ENCODE results near the gene LARP6.

LARP6 gene

GRCh38 chr15:70853973-70854665, at the start of gene LARP6:
Gene LARP6, minus strand, starts transcription at chr15:70854157. Its CDS starts 69 bp downstream, at chr15:70854088.
- Histone ChIP-seq H3K36me3 (ENCODE audit: insufficient read depth, low read length) (no peaks in the 10 kb centered on the region), H3F3A (ENCODE audit: low read depth) (no peaks in the 10 kb centered on the region), H3K9me3 (ENCODE audit: insufficient read depth, low read depth, low read length) (no peaks in the 10 kb centered on the region), H3K4me1 (ENCODE audit: insufficient read depth, low read length, poor library complexity, severe bottlenecking) (peaks cover 15% of the 10 kb centered on the region), H3K79me2 (ENCODE audit: insufficient read depth, low read length) (peaks cover 3% of the 10 kb centered on the region; the same call in 1 of the 2 replicates), H3K4me2 (ENCODE audit: low read depth, low read length, poor library complexity, severe bottlenecking) (peak within 1 kb of the TSS; percentile 90), H3K4me3 (ENCODE audit: low read length, poor library complexity, severe bottlenecking) (peak within 1 kb of the TSS; percentile 84), H3K9me2 (replicated peaks; ENCODE audit: low read depth, low read length) (no peaks in the 10 kb centered on the region), H2AFZ (ENCODE audit: low read length) (peak within 1 kb of the TSS; percentile 92), H3K27me3 (ENCODE audit: insufficient read depth, low read length, poor library complexity, severe bottlenecking) (no peaks in the 10 kb centered on the region), H3K9ac (ENCODE audit: low read depth, low read length, poor library complexity, severe bottlenecking) (peak within 1 kb of the TSS; percentile 66), H4K20me1 (ENCODE audit: insufficient read depth, low read length, poor library complexity, severe bottlenecking) (no peaks in the 10 kb centered on the region)
- no peak for TF ChIP-seq EZH2phosphoT487 (IDR thresholded peaks at IDR 0.05; ENCODE audit: borderline replicate concordance)
- TF ChIP-seq CTCF (conservative IDR thresholded peaks at IDR 0.05; ENCODE audit: low read length): no peak

- no peaks in the 10 kb centered on the region for H3K79me2 ChIP-seq (ENCODE audit: insufficient read depth, low read length)
- no peaks in the 10 kb centered on the region for H4K20me1 ChIP-seq (ENCODE audit: insufficient read depth, low read length, poor library complexity, severe bottlenecking)
- no peak overlapping the region for H3K9ac ChIP-seq (ENCODE audit: low read depth, low read length, poor library complexity, severe bottlenecking)
- no peak overlapping the region for H3K4me2 ChIP-seq (ENCODE audit: low read depth, low read length, poor library complexity, severe bottlenecking)
- H3K36me3 ChIP-seq (ENCODE audit: insufficient read depth, low read length): no peaks in the 10 kb centered on the region
- TF ChIP-seq CTCF (conservative IDR thresholded peaks at IDR 0.05; ENCODE audit: low read length) (no peak), EZH2phosphoT487 (IDR thresholded peaks at IDR 0.05; ENCODE audit: borderline replicate concordance) (no peak)
- no peaks in the 10 kb centered on the region for H3K9me3 ChIP-seq (ENCODE audit: insufficient read depth, low read depth, low read length)
- no peaks in the 10 kb centered on the region for H3K27me3 ChIP-seq (ENCODE audit: insufficient read depth, low read length, poor library complexity, severe bottlenecking)
- H3F3A ChIP-seq (ENCODE audit: low read depth): no peaks in the 10 kb centered on the region
- no peaks in the 10 kb centered on the region for H3K9me2 ChIP-seq (replicated peaks; ENCODE audit: low read depth, low read length)
- peaks cover 10% of the 10 kb centered on the region for H3K4me1 ChIP-seq (ENCODE audit: insufficient read depth, low read length, poor library complexity, severe bottlenecking)
- H3K4me3 ChIP-seq (ENCODE audit: low read length, poor library complexity, severe bottlenecking): no peak overlapping the region
- H2AFZ ChIP-seq (ENCODE audit: low read length): peak overlapping the region; percentile 59
These were observed 48.1 kb upstream of the LARP6 start for GRCh38 chr15:70902107-70902506.

- Histone ChIP-seq H3K4me2 (ENCODE audit: low read depth, low read length, poor library complexity, severe bottlenecking) (no peak overlapping the region), H2AFZ (ENCODE audit: low read length) (no peak overlapping the region), H3K79me2 (ENCODE audit: insufficient read depth, low read length) (no peaks in the 10 kb centered on the region), H3K27me3 (ENCODE audit: insufficient read depth, low read length, poor library complexity, severe bottlenecking) (no peaks in the 10 kb centered on the region), H3K9ac (ENCODE audit: low read depth, low read length, poor library complexity, severe bottlenecking) (no peak overlapping the region), H3K4me3 (ENCODE audit: low read length, poor library complexity, severe bottlenecking) (no peak overlapping the region), H3K9me2 (replicated peaks; ENCODE audit: low read depth, low read length) (no peaks in the 10 kb centered on the region), H3K9me3 (ENCODE audit: insufficient read depth, low read depth, low read length) (no peaks in the 10 kb centered on the region), H3K4me1 (ENCODE audit: insufficient read depth, low read length, poor library complexity, severe bottlenecking) (no peaks in the 10 kb centered on the region), H3F3A (ENCODE audit: low read depth) (no peaks in the 10 kb centered on the region), H3K36me3 (ENCODE audit: insufficient read depth, low read length) (no peaks in the 10 kb centered on the region), H4K20me1 (ENCODE audit: insufficient read depth, low read length, poor library complexity, severe bottlenecking) (no peaks in the 10 kb centered on the region)
- TF ChIP-seq CTCF (conservative IDR thresholded peaks at IDR 0.05; ENCODE audit: low read length) (peak; percentile 58), EZH2phosphoT487 (IDR thresholded peaks at IDR 0.05; ENCODE audit: borderline replicate concordance) (no peak)
These were observed 39.1 kb upstream of the LARP6 start for GRCh38 chr15:70892912-70893560.

Measured in Loucy (cell line).